Gastroesophageal sphincter (tissue), 4 donors: ENCODE data around the gene CACNA1I. TPM values are rescaled to one million over a fixed set of nuclear protein-coding genes. Genes with fewer than 3 reads are reported as not detected.

Source experiments
- ATAC-seq: fragments of 150-250 bp; one replicate; pipeline ENCODE4 v1.9.1; 2016; ENCODE audit warnings: mild to moderate bottlenecking, moderate library complexity
- H3K27ac ChIP-seq, 4 donors: fragments of 200-600 bp; sonication (generic) in 3 of 4; 1 replicate in 3 of 4; 2 replicates in 1 of 4; pipeline ENCODE4 v1.5.1; 2016 to 2019
- H3K27me3 ChIP-seq: fragments of 200-600 bp; sonication (generic); one replicate; pipeline ENCODE4 v1.5.1; 2019
- H3K36me3 ChIP-seq, 2 donors: fragments of 200-600 bp; sonication (generic); one replicate each; pipeline ENCODE4 v1.5.1; 2019; ENCODE audit warnings: control low read depth in 1 of 2
- H3K4me1 ChIP-seq, 3 donors: fragments of 200-600 bp; sonication (generic); 1 replicate in 2 of 3; 2 replicates in 1 of 3; pipeline ENCODE4 v1.5.1; 2016 to 2019; ENCODE audit warnings: control low read depth in 2 of 3
- H3K4me3 ChIP-seq, 2 donors: fragments of 200-600 bp; sonication (generic); one replicate each; pipeline ENCODE4 v1.5.1; 2019; ENCODE audit warnings: mild to moderate bottlenecking in 1 of 2, moderate library complexity in 1 of 2
- H3K9me3 ChIP-seq, 3 donors: fragments of 200-600 bp; sonication (generic); one replicate each; pipeline ENCODE4 v1.5.1; 2017 to 2019; ENCODE audit warnings: control low read depth in 2 of 3
- CTCF ChIP-seq, 4 experiments: fragments of 200-600 bp in 2 of 4; fragments of 450-650 bp in 2 of 4; sonication (generic) in 1 of 4; IDR thresholded peaks; one replicate each; pipeline ENCODE4 v1.5.1; 2017 to 2019; ENCODE audit warnings: antibody characterized with exemption in 4 of 4, mild to moderate bottlenecking in 2 of 4, moderate library complexity in 2 of 4
- EP300 ChIP-seq: sonication (generic); formaldehyde crosslinking; IDR thresholded peaks from one replicate; pipeline ENCODE4 v1.6.1; 2017; ENCODE audit warnings: antibody characterized with exemption, mild to moderate bottlenecking
- POLR2A ChIP-seq, 2 donors: fragments of 450-650 bp; IDR thresholded peaks; one replicate each; pipeline ENCODE4 v1.6.1; 2017; ENCODE audit warnings: antibody characterized with exemption in 2 of 2, mild to moderate bottlenecking in 2 of 2, moderate library complexity in 1 of 2
- POLR2AphosphoS5 ChIP-seq: sonication (generic); formaldehyde crosslinking; IDR thresholded peaks from one replicate; pipeline ENCODE4 v1.6.1; 2017; ENCODE audit warnings: antibody characterized with exemption
- WGBS, 2 donors: methylation state at CpG; one replicate each; pipeline ENCODE4 v1.1.5; 2018; ENCODE audit warnings: low coverage in 1 of 2; 5-methylcytosine and 5-hydroxymethylcytosine counted together
- total RNA-seq, 4 donors: library from RNA; depleted of rRNA; stranded (reverse); fragments of >200 nt; gene quantifications; one replicate each; pipeline ENCODE4 v1.1.0, GENCODE V29; 2016

CACNA1I gene
- total RNA-seq, 4 donors from 2014 or later, result 0.04 to 0.54 (median 0.11) TPM

GRCh38 chr22:39567135-39567946 lies 3.2 kb upstream of the CACNA1I start:
- TF ChIP-seq POLR2AphosphoS5 (no peak), EP300 (no peak), POLR2A (IDR thresholded peaks at IDR 0.05) (no peak), CTCF (IDR thresholded peaks at IDR 0.05) (no peak)
- 50 to 82% methylated on average over 3 to 11 of the region's 14 CpGs for WGBS, 2 donors
- no peaks in the 10 kb centered on the region for H3K9me3 ChIP-seq
- H3K36me3 ChIP-seq, result no peaks in the 10 kb centered on the region
- peaks cover 79% of the 10 kb centered on the region for H3K27me3 ChIP-seq
- ATAC-seq, result no peak
- H3K4me1 ChIP-seq, result no peaks in the 10 kb centered on the region
- no peak overlapping the region for H3K27ac ChIP-seq
- no peak overlapping the region for H3K4me3 ChIP-seq

- Histone ChIP-seq H3K36me3 (no peaks in the 10 kb centered on the region), H3K4me1 (no peaks in the 10 kb centered on the region), H3K27me3 (peaks cover 72% of the 10 kb centered on the region), H3K27ac (no peak overlapping the region), H3K9me3 (no peaks in the 10 kb centered on the region), H3K4me3 (no peak overlapping the region)
- 68 to 88% methylated on average over 7 to 12 of the region's 19 CpGs for WGBS, 2 donors
- ATAC-seq, result no peak
- no peak for TF ChIP-seq POLR2AphosphoS5
- no peak for TF ChIP-seq CTCF (IDR thresholded peaks at IDR 0.05)
- TF ChIP-seq EP300, result no peak
- no peak for TF ChIP-seq POLR2A (IDR thresholded peaks at IDR 0.05)
Observed at GRCh38 chr22:39568278-39568981, 2.1 kb upstream of the CACNA1I start.

- Histone ChIP-seq H3K4me1 (no peaks in the 10 kb centered on the region), H3K36me3 (no peaks in the 10 kb centered on the region), H3K27ac (no peak overlapping the region), H3K27me3 (peaks cover 65% of the 10 kb centered on the region), H3K9me3 (no peaks in the 10 kb centered on the region), H3K4me3 (no peak overlapping the region)
- TF ChIP-seq POLR2A (IDR thresholded peaks at IDR 0.05) (no peak), CTCF (IDR thresholded peaks at IDR 0.05) (no peak), EP300 (no peak), POLR2AphosphoS5 (no peak)
- WGBS, 2 donors, result 93% methylated on average over 3 of the region's 7 CpGs; no CpG with 5 or more reads in 1 of the 2 donors
- ATAC-seq, result no peak
Observed at GRCh38 chr22:39569066-39569465, 1.5 kb upstream of the CACNA1I start.

- Histone ChIP-seq H3K4me1 (no peaks in the 10 kb centered on the region), H3K27ac (no peak overlapping the region), H3K4me3 (no peak overlapping the region), H3K9me3 (no peaks in the 10 kb centered on the region), H3K27me3 (peaks cover 56% of the 10 kb centered on the region), H3K36me3 (no peaks in the 10 kb centered on the region)
- WGBS, 2 donors, result 60 to 66% methylated on average over 1 to 3 of the region's 3 CpGs
- ATAC-seq, result no peak
- no peak for TF ChIP-seq POLR2AphosphoS5
- no peak for TF ChIP-seq POLR2A (IDR thresholded peaks at IDR 0.05)
- no peak for TF ChIP-seq EP300
- TF ChIP-seq CTCF (IDR thresholded peaks at IDR 0.05), result no peak
Observed at GRCh38 chr22:39570226-39570625, 327 bp upstream of the CACNA1I start.
